GM18873 (cell line): ENCODE results near the gene KIF21B.

Source experiments
- ATAC-seq: cut with Tn5 transposase; IDR thresholded peaks from one replicate; pipeline ENCODE4 v1.9.1; 2021; ENCODE audit warnings: mild to moderate bottlenecking, moderate library complexity, moderate number of reproducible peaks; ENCODE audit not compliant: unreplicated experiment, low FRiP score

Gene KIF21B

GRCh38 chr1:201023517-201023902 lies at the start of gene KIF21B:
Gene KIF21B (minus strand): TSS chr1:201023714. CDS start chr1:201023383, 331 bp downstream.
- peak; percentile 36 for ATAC-seq

- no peak for ATAC-seq
These were observed 49.4 kb upstream of the KIF21B start for GRCh38 chr1:201072922-201073321.

- no peak for ATAC-seq
These were observed 48.6 kb upstream of the KIF21B start for GRCh38 chr1:201072149-201072548.

GRCh38 chr1:201069636-201070035 lies 46.1 kb upstream of the KIF21B start:
- no peak for ATAC-seq

- no peak for ATAC-seq
These were observed 45.5 kb upstream of the KIF21B start for GRCh38 chr1:201068976-201069375.

GRCh38 chr1:201066986-201067385 lies 43.5 kb upstream of the KIF21B start:
- no peak for ATAC-seq

- ATAC-seq: no peak
These were observed 42.2 kb upstream of the KIF21B start for GRCh38 chr1:201065686-201066085.

GRCh38 chr1:201064806-201065205 lies 41.3 kb upstream of the KIF21B start:
- no peak for ATAC-seq

- no peak for ATAC-seq
These were observed 39.6 kb upstream of the KIF21B start for GRCh38 chr1:201063145-201063544.

GRCh38 chr1:201062511-201063091 lies 39.1 kb upstream of the KIF21B start:
- ATAC-seq: no peak

- no peak for ATAC-seq
These were observed 38.4 kb upstream of the KIF21B start for GRCh38 chr1:201061886-201062285.

GRCh38 chr1:201061049-201061448 lies 37.5 kb upstream of the KIF21B start:
- ATAC-seq: no peak

- no peak for ATAC-seq
These were observed 37.1 kb upstream of the KIF21B start for GRCh38 chr1:201060586-201060985.

- no peak for ATAC-seq
These were observed 36.5 kb upstream of the KIF21B start for GRCh38 chr1:201059871-201060555.

GRCh38 chr1:201059401-201059800 lies 35.9 kb upstream of the KIF21B start:
- no peak for ATAC-seq

GRCh38 chr1:201054091-201054543 lies 30.6 kb upstream of the KIF21B start:
- ATAC-seq: no peak

GRCh38 chr1:201053155-201053860 lies 29.8 kb upstream of the KIF21B start:
- no peak for ATAC-seq

- ATAC-seq: no peak
These were observed 27.9 kb upstream of the KIF21B start for GRCh38 chr1:201051399-201051798.

- no peak for ATAC-seq
These were observed 27.2 kb upstream of the KIF21B start for GRCh38 chr1:201050515-201051277.

- no peak for ATAC-seq
These were observed 25.8 kb upstream of the KIF21B start for GRCh38 chr1:201049248-201049831.

- no peak for ATAC-seq
These were observed 25.0 kb upstream of the KIF21B start for GRCh38 chr1:201048521-201048920.
